COR-L47 (cell line): Measurements from ENCODE around the gene CCL14.
"Not testable (repeated sequence)": the region's sequence is repeated elsewhere in the genome, so short reads cannot be mapped to it uniquely, and the experiment has no call there.

Experiments
- DNase-seq: peaks from one replicate; lab custom pipeline; 2025; lab: John Stamatoyannopoulos, UW

Gene CCL14

GRCh38 chr17:35986643-35987042 is at the start of gene CCL14:
Gene CCL14, minus strand, starts transcription at chr17:35986729. Its CDS starts 80 bp downstream, at chr17:35986649.
- no peak for DNase-seq

- DNase-seq = no peak
These were observed 49.7 kb upstream of the CCL14 start for GRCh38 chr17:36036235-36036634.

GRCh38 chr17:36034127-36034526 is 47.6 kb upstream of the CCL14 start:
- no peak for DNase-seq

GRCh38 chr17:36030956-36031355 is 44.4 kb upstream of the CCL14 start:
- DNase-seq = no peak

- DNase-seq = no peak
These were observed 41.2 kb upstream of the CCL14 start for GRCh38 chr17:36027761-36028160.

- no peak for DNase-seq
These were observed 37.8 kb upstream of the CCL14 start for GRCh38 chr17:36024106-36024869.

- DNase-seq = no peak
These were observed 32.9 kb upstream of the CCL14 start for GRCh38 chr17:36019423-36019822.

- no peak for DNase-seq
These were observed 31.3 kb upstream of the CCL14 start, which contains the start of gene CCL23 for GRCh38 chr17:36017799-36018198. Gene CCL23, minus strand, starts transcription at chr17:36017972. Its CDS starts 75 bp downstream, at chr17:36017897.

GRCh38 chr17:36016555-36016954 is 30.0 kb upstream of the CCL14 start:
- DNase-seq = no peak

- not testable (repeated sequence) for DNase-seq
These were observed 29.4 kb upstream of the CCL14 start for GRCh38 chr17:36015895-36016294.

- no peak for DNase-seq
These were observed 28.4 kb upstream of the CCL14 start for GRCh38 chr17:36014946-36015345.

- no peak for DNase-seq
These were observed 24.7 kb upstream of the CCL14 start for GRCh38 chr17:36011201-36011600.

GRCh38 chr17:36008998-36009665 is 22.6 kb upstream of the CCL14 start:
- DNase-seq = no peak

GRCh38 chr17:36004594-36005108 is 18.1 kb upstream of the CCL14 start:
- no peak for DNase-seq

GRCh38 chr17:36002631-36003030 is 16.1 kb upstream of the CCL14 start:
- no peak for DNase-seq

- no peak for DNase-seq
These were observed 15.5 kb upstream of the CCL14 start for GRCh38 chr17:36001862-36002603.

- no peak for DNase-seq
These were observed 14.7 kb upstream of the CCL14 start, which contains the start of gene CCL15 for GRCh38 chr17:36001110-36001771. Gene CCL15, minus strand, starts transcription at chr17:36001553. Its CDS starts 61 bp downstream, at chr17:36001492.

GRCh38 chr17:36000732-36001109 is 14.2 kb upstream of the CCL14 start:
- no peak for DNase-seq

- no peak for DNase-seq
These were observed 12.2 kb upstream of the CCL14 start for GRCh38 chr17:35998756-35999155.

GRCh38 chr17:35998018-35998545 is 11.6 kb upstream of the CCL14 start:
- DNase-seq = no peak

- not testable (repeated sequence) for DNase-seq
These were observed 8.8 kb upstream of the CCL14 start for GRCh38 chr17:35995346-35995745.

GRCh38 chr17:35991075-35991474 is 4.5 kb upstream of the CCL14 start:
- DNase-seq = no peak
